Endothelial cell of umbilical vein (primary cell): Measurements from ENCODE around the gene ZCCHC14. TPM values are rescaled to one million over a fixed set of nuclear protein-coding genes. Genes with fewer than 3 reads are reported as not detected.
"Not testable (repeated sequence)": the region's sequence is repeated elsewhere in the genome, so short reads cannot be mapped to it uniquely, and the experiment has no call there.

Source experiments
- BruUV-seq: library from RNA; stranded (reverse); fragments of 400-500 nt; replicated peaks from 2 replicates; lab custom pipeline; 2021; lab: Mats Ljungman, UMichigan
- CTCF ChIA-PET: fragments of 300-600, 350-600 bp; sonication (Branson Sonifier 250); formaldehyde crosslinking; loops from one replicate; lab custom pipeline; 2021; ENCODE audit warnings: antibody characterized with exemption, inconsistent platforms; lab: Charles Lee
- POLR2A ChIA-PET: fragments of 300-600, 350-600 bp; sonication (Branson Sonifier 250); formaldehyde crosslinking; loops from one replicate; lab custom pipeline; 2021; ENCODE audit warnings: antibody characterized with exemption, inconsistent platforms; lab: Charles Lee
- DNase-seq: peaks from one replicate; pipeline ENCODE4 v3.0.0-alpha.2; 2011; ENCODE audit warnings: low read depth, low spot score
- FAIRE-seq: peaks from 2 replicates; lab custom pipeline; 2011; peaks lifted over from hg19 to GRCh38; lab: Jason Lieb, UNC
- H2AFZ ChIP-seq: 2 replicates; pipeline ENCODE4 v1.6.0; 2012; ENCODE audit warnings: low read depth, low read length, control low read depth, inconsistent platforms
- H3K27ac ChIP-seq: 2 replicates; pipeline ENCODE4 v1.5.1; 2011; ENCODE audit warnings: low read depth, mild to moderate bottlenecking, control low read depth, low read length, moderate library complexity; ENCODE audit not compliant: insufficient read depth
- H3K27me3 ChIP-seq, 2 experiments: 2 replicates each; pipeline versions ENCODE4 v1.6.0 to v1.6.1; 2011; ENCODE audit warnings: low read length in 2 of 2, mixed read lengths in 1 of 2; ENCODE audit not compliant: control insufficient read depth in 2 of 2, insufficient read depth in 2 of 2
- H3K36me3 ChIP-seq, 2 experiments: 2 replicates in 1 of 2; 3 replicates in 1 of 2; pipeline ENCODE4 v1.5.1; 2011; ENCODE audit warnings: low read length in 2 of 2, mild to moderate bottlenecking in 1 of 2, moderate library complexity in 1 of 2; ENCODE audit not compliant: control insufficient read depth in 2 of 2, insufficient read depth in 2 of 2; ENCODE audit errors: extremely low read depth in 1 of 2
- H3K4me1 ChIP-seq: 3 replicates; pipeline ENCODE4 v1.5.1; 2011; ENCODE audit warnings: mild to moderate bottlenecking, low read length; ENCODE audit not compliant: control insufficient read depth, insufficient read depth; ENCODE audit errors: extremely low read depth
- H3K4me2 ChIP-seq: 2 replicates; pipeline ENCODE4 v1.6.1; 2011; ENCODE audit warnings: low read length, control low read depth, mixed read lengths; ENCODE audit not compliant: insufficient read depth
- H3K4me3 ChIP-seq, 3 experiments: fragments of 200-600 bp in 1 of 3; sonication (generic), shearing (Covaris generic) in 1 of 3; replicated peaks in 1 of 3; 2 replicates each; pipeline ENCODE4 v1.5.1; 2011 to 2016; ENCODE audit warnings: control low read depth in 3 of 3, low read length in 3 of 3, mild to moderate bottlenecking in 2 of 3, inconsistent platforms in 1 of 3, low read depth in 1 of 3, moderate library complexity in 1 of 3; ENCODE audit not compliant: insufficient read depth in 1 of 3
- H3K79me2 ChIP-seq: 2 replicates; pipeline ENCODE4 v1.6.0; 2012; ENCODE audit warnings: low read length, inconsistent platforms; ENCODE audit not compliant: control insufficient read depth, insufficient read depth
- H3K9ac ChIP-seq: replicated peaks from 2 replicates; pipeline ENCODE3; 2011; ENCODE audit warnings: low read length, control low read depth; ENCODE audit not compliant: insufficient read depth; ENCODE audit errors: extremely low read depth
- H3K9me1 ChIP-seq: replicated peaks from 3 replicates; pipeline ENCODE4 v1.6.0; 2011; ENCODE audit warnings: mild to moderate bottlenecking, low read length; ENCODE audit not compliant: control insufficient read depth, insufficient read depth; ENCODE audit errors: extremely low read depth
- H3K9me3 ChIP-seq: replicated peaks from 2 replicates; pipeline ENCODE4 v1.5.1; 2012; ENCODE audit warnings: low read length, inconsistent platforms; ENCODE audit not compliant: control insufficient read depth, insufficient read depth
- H4K20me1 ChIP-seq: replicated peaks from 2 replicates; pipeline ENCODE3; 2011; ENCODE audit warnings: mild to moderate bottlenecking, low read length; ENCODE audit not compliant: control insufficient read depth, insufficient read depth; ENCODE audit errors: extremely low read depth
- EZH2 ChIP-seq: IDR thresholded peaks from 2 replicates; pipeline ENCODE4 v1.6.1; 2012; ENCODE audit warnings: borderline replicate concordance, low read depth, mild to moderate bottlenecking, moderate library complexity, low read length, inconsistent platforms; ENCODE audit not compliant: severe bottlenecking
- FOS ChIP-seq: IDR thresholded peaks from 2 replicates; pipeline ENCODE4 v1.6.1; 2011; ENCODE audit warnings: mild to moderate bottlenecking, low read length, moderate library complexity, borderline replicate concordance; ENCODE audit not compliant: insufficient read depth
- GATA2 ChIP-seq: IDR thresholded peaks from 2 replicates; pipeline ENCODE4 v1.7.0; 2011; ENCODE audit warnings: low read depth, mild to moderate bottlenecking, moderate library complexity, mixed read lengths, low read length; ENCODE audit not compliant: insufficient read length, insufficient read depth
- JUN ChIP-seq: IDR thresholded peaks from 2 replicates; pipeline ENCODE4 v1.6.1; 2011; ENCODE audit warnings: borderline replicate concordance, low read depth; ENCODE audit not compliant: insufficient read length, insufficient read depth
- MYC ChIP-seq: IDR thresholded peaks from one replicate; pipeline ENCODE4 v1.6.1; 2011; ENCODE audit warnings: mild to moderate bottlenecking, low read depth, low read length
- POLR2A ChIP-seq: IDR thresholded peaks from 2 replicates; pipeline ENCODE4 v1.6.1; 2012; ENCODE audit warnings: low read depth, mild to moderate bottlenecking, control low read depth, low read length
- POLR2AphosphoS5 ChIP-seq: IDR thresholded peaks from 2 replicates; pipeline ENCODE4 v1.6.1; 2012; ENCODE audit warnings: low read depth, mild to moderate bottlenecking, control low read depth, low read length, moderate library complexity; ENCODE audit not compliant: insufficient read depth
- dilution Hi-C: fragments of 300-500 bp; cut with MboI; formaldehyde crosslinking; loops from one replicate; pipeline ENCODE4 v1.15.0; 2019; ENCODE audit warnings: low sequenced_read_pairs; ENCODE audit not compliant: extremely low pct_ligation_motif_present
- intact Hi-C: fragments of 100-400 bp; cut with micrococcal nuclease; formaldehyde crosslinking; loops from one replicate; pipeline ENCODE4 v1.10.0; 2022
- polyA plus RNA-seq, 4 experiments: library from polyadenylated mRNA; depleted of rRNA in 3 of 4; stranded (reverse) in 3 of 4; unstranded in 1 of 4; fragments of >200 nt; gene quantifications; 2 replicates each; pipeline versions ENCODE4 v1.2.1 to v1.2.3, GENCODE V29; 2011 to 2012; ENCODE audit warnings: missing spikeins in 1 of 4
- total RNA-seq: library from RNA; stranded (reverse); gene quantifications from 2 replicates; pipeline ENCODE4 v1.2.3, GENCODE V29; 2021
- TF ChIP-seq, protein P1 (sequence below), 2 donors: IDR thresholded peaks; 1 replicate in 1 of 2; 2 replicates in 1 of 2; pipeline ENCODE4 v1.5.1; 2011; ENCODE audit warnings: low read length in 2 of 2, mild to moderate bottlenecking in 2 of 2, moderate library complexity in 2 of 2, control low read depth in 1 of 2, inconsistent platforms in 1 of 2, low read depth in 1 of 2; ENCODE audit not compliant: insufficient read depth in 1 of 2; ENCODE audit errors: extremely low read depth in 1 of 2
- TF ChIP-seq, protein P2 (sequence below): IDR thresholded peaks from 2 replicates; pipeline ENCODE4 v1.6.1; 2011; ENCODE audit not compliant: insufficient read depth, insufficient read length

The ZCCHC14 gene
- total and polyA plus RNA-seq, 2 donors (not counting 3 experiments of a cell fraction or from before 2014, with no cell fraction given), result 9.5 to 30.9 TPM

DNA sequence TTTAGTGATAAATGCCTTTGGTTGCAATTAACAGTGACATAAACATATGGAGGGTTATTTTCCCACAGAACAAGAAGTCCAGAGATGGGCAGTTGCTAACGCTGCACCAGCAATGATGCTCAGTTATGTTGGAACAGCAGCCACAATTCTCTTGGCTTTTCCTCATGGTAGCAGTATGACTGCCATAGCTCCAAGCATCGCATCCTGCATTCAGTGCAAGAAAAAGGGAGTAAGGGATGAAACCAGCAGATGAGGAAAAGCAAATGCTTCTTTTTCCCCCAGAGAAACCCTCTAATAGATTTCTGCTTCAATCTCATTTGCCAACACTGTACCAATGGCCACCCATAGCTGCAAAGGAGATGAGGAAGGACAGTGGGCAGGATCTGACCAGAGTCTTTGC lies 13.0 kb upstream of the ZCCHC14 start:
- TF ChIP-seq, protein P1, sequence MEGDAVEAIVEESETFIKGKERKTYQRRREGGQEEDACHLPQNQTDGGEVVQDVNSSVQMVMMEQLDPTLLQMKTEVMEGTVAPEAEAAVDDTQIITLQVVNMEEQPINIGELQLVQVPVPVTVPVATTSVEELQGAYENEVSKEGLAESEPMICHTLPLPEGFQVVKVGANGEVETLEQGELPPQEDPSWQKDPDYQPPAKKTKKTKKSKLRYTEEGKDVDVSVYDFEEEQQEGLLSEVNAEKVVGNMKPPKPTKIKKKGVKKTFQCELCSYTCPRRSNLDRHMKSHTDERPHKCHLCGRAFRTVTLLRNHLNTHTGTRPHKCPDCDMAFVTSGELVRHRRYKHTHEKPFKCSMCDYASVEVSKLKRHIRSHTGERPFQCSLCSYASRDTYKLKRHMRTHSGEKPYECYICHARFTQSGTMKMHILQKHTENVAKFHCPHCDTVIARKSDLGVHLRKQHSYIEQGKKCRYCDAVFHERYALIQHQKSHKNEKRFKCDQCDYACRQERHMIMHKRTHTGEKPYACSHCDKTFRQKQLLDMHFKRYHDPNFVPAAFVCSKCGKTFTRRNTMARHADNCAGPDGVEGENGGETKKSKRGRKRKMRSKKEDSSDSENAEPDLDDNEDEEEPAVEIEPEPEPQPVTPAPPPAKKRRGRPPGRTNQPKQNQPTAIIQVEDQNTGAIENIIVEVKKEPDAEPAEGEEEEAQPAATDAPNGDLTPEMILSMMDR (IDR thresholded peaks at IDR 0.05; ENCODE audit: extremely low read depth in 1 of 2, insufficient read depth in 1 of 2, low read depth in 1 of 2, low read length in 2 of 2), result no peak
- TF ChIP-seq FOS, result no peak
- no peak for TF ChIP-seq EZH2
- no peak for TF ChIP-seq POLR2A
- no peak for TF ChIP-seq POLR2AphosphoS5
- TF ChIP-seq GATA2, result no peak
- TF ChIP-seq MYC, result no peak
- no peak for TF ChIP-seq JUN
- TF ChIP-seq, protein P2, sequence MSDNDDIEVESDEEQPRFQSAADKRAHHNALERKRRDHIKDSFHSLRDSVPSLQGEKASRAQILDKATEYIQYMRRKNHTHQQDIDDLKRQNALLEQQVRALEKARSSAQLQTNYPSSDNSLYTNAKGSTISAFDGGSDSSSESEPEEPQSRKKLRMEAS, result no peak
- intact Hi-C loops, result no loop called here
- Histone ChIP-seq H3K36me3 (no peaks in the 10 kb centered on the region), H3K9me3 (no peaks in the 10 kb centered on the region), H3K27me3 (peaks cover 0 to 6% of the 10 kb centered on the region in 2 experiments), H2AFZ (no peak overlapping the region), H3K9me1 (no peaks in the 10 kb centered on the region), H3K9ac (no peak overlapping the region), H3K4me2 (no peak overlapping the region), H3K27ac (no peak overlapping the region), H3K4me1 (peaks cover 14% of the 10 kb centered on the region), H4K20me1 (no peaks in the 10 kb centered on the region), H3K79me2 (no peaks in the 10 kb centered on the region), H3K4me3 (no peak overlapping the region)
- CTCF ChIA-PET, result no interaction called here
- DNase-seq (no peak), FAIRE-seq (no peak)
- dilution Hi-C loops, result no loop called here
- BruUV-seq, result no TSS peak
- POLR2A ChIA-PET, result no interaction called here

DNA sequence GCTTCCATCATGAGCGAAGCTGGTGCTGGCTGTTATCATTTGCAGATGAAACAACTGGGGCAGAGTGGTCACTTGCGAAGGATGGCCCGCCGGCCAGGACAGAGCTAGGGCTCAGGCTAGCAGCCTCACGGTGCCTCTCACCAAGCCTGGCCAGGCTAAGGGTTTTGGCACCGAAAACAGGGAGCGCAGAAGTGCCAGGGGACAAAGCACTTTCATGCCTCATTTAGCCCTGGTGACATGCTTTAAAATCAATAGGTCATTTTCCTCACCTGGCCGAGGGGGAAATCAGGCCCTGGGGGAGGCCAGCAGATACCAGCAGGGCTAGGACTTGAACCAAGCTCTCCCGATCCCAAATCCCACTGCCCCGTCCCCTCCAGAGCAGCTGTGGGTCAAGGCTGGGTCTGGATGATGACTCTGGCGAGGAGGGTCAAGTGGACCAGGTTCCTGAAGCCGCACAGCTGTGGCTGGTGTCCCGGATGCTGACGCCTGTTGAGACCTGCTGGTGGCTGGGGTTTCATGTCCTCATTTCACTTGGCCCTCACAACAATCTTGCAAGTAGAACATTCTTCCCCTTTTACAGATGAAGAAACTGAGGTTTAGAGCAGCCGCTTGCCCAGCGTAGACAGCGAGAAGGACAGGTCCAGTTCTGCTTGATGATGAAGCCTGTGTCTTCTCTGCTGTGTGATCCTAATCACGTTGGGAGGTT lies 10.6 kb upstream of the ZCCHC14 start:
- intact Hi-C loops, H3K4me2 ChIP-seq, FAIRE-seq, H3K27ac ChIP-seq, H3K9me3 ChIP-seq, H3K79me2 ChIP-seq, DNase-seq, H4K20me1 ChIP-seq, H3K36me3 ChIP-seq, H3K4me3 ChIP-seq, H3K27me3 ChIP-seq, H3K9ac ChIP-seq, POLR2A ChIA-PET, BruUV-seq, H3K9me1 ChIP-seq, dilution Hi-C loops, H2AFZ ChIP-seq: not testable (repeated sequence)
- CTCF ChIA-PET, result interaction anchor here (1.3 kb wide), 2 partner anchors 32 to 133 kb away, joined by 3 to 5 read pairs; no protein-coding TSS in a partner anchor
- H3K4me1 ChIP-seq, result peaks cover 11% of the 10 kb centered on the region
